SK-N-DZ (cell line): ENCODE data around the gene PDP2.
"Not testable (repeated sequence)": the region's sequence is repeated elsewhere in the genome, so short reads cannot be mapped to it uniquely, and the experiment has no call there.

Experiments
- DNase-seq: peaks from one replicate; pipeline ENCODE4 v3.0.0-alpha.2; 2015; ENCODE audit warnings: low spot score

Gene PDP2

GRCh38 chr16:66919569-66920298 lies 39.4 kb downstream of the PDP2 start:
- no peak for DNase-seq

- no peak for DNase-seq
Measured at GRCh38 chr16:66920299-66920590, 39.9 kb downstream of the PDP2 start.

- DNase-seq: no peak
Measured at GRCh38 chr16:66920924-66921680, 40.8 kb downstream of the PDP2 start.

GRCh38 chr16:66921729-66922450 lies 41.6 kb downstream of the PDP2 start:
- DNase-seq: no peak

GRCh38 chr16:66923247-66923731 lies 43.0 kb downstream of the PDP2 start:
- no peak for DNase-seq

- DNase-seq: no peak
Measured at GRCh38 chr16:66923866-66924265, 43.6 kb downstream of the PDP2 start.

GRCh38 chr16:66924527-66925321 lies 44.4 kb downstream of the PDP2 start:
- no peak for DNase-seq

GRCh38 chr16:66925322-66925840 lies 45.1 kb downstream of the PDP2 start, which contains the start of gene RRAD:
RRAD (minus strand) TSS chr16:66925535; CDS start chr16:66925179, 356 bp downstream.
- no peak for DNase-seq

- DNase-seq: peak; percentile 30
Measured at GRCh38 chr16:66926171-66926947, 46.0 kb downstream of the PDP2 start.

- DNase-seq: no peak
Measured at GRCh38 chr16:66926961-66927436, 46.7 kb downstream of the PDP2 start.

GRCh38 chr16:66927918-66928649 lies 47.8 kb downstream of the PDP2 start:
- no peak for DNase-seq

GRCh38 chr16:66928702-66929388 lies 48.5 kb downstream of the PDP2 start:
- DNase-seq: no peak

GRCh38 chr16:66930189-66930588 lies 49.9 kb downstream of the PDP2 start:
- DNase-seq: no peak

- DNase-seq: no peak
Measured at GRCh38 chr16:66931665-66932064, 51.4 kb downstream of the PDP2 start.

GRCh38 chr16:66932076-66932475 lies 51.8 kb downstream of the PDP2 start:
- DNase-seq: no peak

GRCh38 chr16:66933776-66934137 lies 53.4 kb downstream of the PDP2 start:
- no peak for DNase-seq

GRCh38 chr16:66934138-66934838 lies 54.0 kb downstream of the PDP2 start, which contains the start of gene CIAO2B:
CIAO2B (minus strand) TSS chr16:66934402; CDS start chr16:66934364, 38 bp downstream.
- peak; percentile 83 for DNase-seq

GRCh38 chr16:66934839-66935313 lies 54.6 kb downstream of the PDP2 start:
- DNase-seq: not testable (repeated sequence)
